HG03097 (cell line): Measurements from ENCODE around the gene NKD2.
"Not testable (repeated sequence)": the region's sequence is repeated elsewhere in the genome, so short reads cannot be mapped to it uniquely, and the experiment has no call there.

Experiments
- ATAC-seq: cut with Tn5 transposase; IDR thresholded peaks from one replicate; pipeline ENCODE4 v1.9.1; 2021; ENCODE audit not compliant: unreplicated experiment, low FRiP score

NKD2 gene

GRCh38 chr5:1054018-1054798 lies 45.6 kb downstream of the NKD2 start:
- ATAC-seq: no peak

- ATAC-seq: no peak
Measured at GRCh38 chr5:1054799-1055775, 46.5 kb downstream of the NKD2 start.

- no peak for ATAC-seq
Measured at GRCh38 chr5:1055896-1056610, 47.5 kb downstream of the NKD2 start.

GRCh38 chr5:1056611-1057484 lies 48.2 kb downstream of the NKD2 start:
- no peak for ATAC-seq

- no peak for ATAC-seq
Measured at GRCh38 chr5:1057485-1058082, 49.0 kb downstream of the NKD2 start.

GRCh38 chr5:1058083-1058945 lies 49.7 kb downstream of the NKD2 start:
- no peak for ATAC-seq

GRCh38 chr5:1058988-1059883 lies 50.6 kb downstream of the NKD2 start:
- no peak for ATAC-seq

- no peak for ATAC-seq
Measured at GRCh38 chr5:1059884-1060263, 51.3 kb downstream of the NKD2 start.

GRCh38 chr5:1060535-1060981 lies 52.0 kb downstream of the NKD2 start:
- no peak for ATAC-seq

- ATAC-seq: not testable (repeated sequence)
Measured at GRCh38 chr5:1061292-1061691, 52.7 kb downstream of the NKD2 start.

- ATAC-seq: no peak
Measured at GRCh38 chr5:1061916-1062315, 53.3 kb downstream of the NKD2 start.

- ATAC-seq: no peak
Measured at GRCh38 chr5:1062761-1063568, 54.4 kb downstream of the NKD2 start.

- no peak for ATAC-seq
Measured at GRCh38 chr5:1063661-1064382, 55.2 kb downstream of the NKD2 start.

- no peak for ATAC-seq
Measured at GRCh38 chr5:1064383-1065142, 56.0 kb downstream of the NKD2 start.

- ATAC-seq: no peak
Measured at GRCh38 chr5:1065143-1065750, 56.6 kb downstream of the NKD2 start.
